ENCODE measurements around the gene PRUNE2.
"Not testable (repeated sequence)": the region's sequence is repeated elsewhere in the genome, so short reads cannot be mapped to it uniquely, and the experiment has no call there.

The PRUNE2 gene

GRCh38 chr9:76602199-76602598 is 303.7 kb downstream of the PRUNE2 start:
- Histone ChIP-seq H3K4me3 (ENCODE audit: low read depth in 1 of 2, low read length in 1 of 2) (no peak overlapping the region), H3K27ac (no peak overlapping the region), H3K27me3 (no peaks in the 10 kb centered on the region), H3K36me3 (no peaks in the 10 kb centered on the region), H3K4me1 (ENCODE audit: control insufficient read depth in 1 of 2, insufficient read depth in 1 of 2, low read depth in 1 of 2, low read length in 1 of 2) (peaks cover 15 to 20% of the 10 kb centered on the region in 2 experiments), H3K9me3 (no peaks in the 10 kb centered on the region)
- no peak for TF ChIP-seq CTCF (IDR thresholded peaks at IDR 0.05)

GRCh38 chr9:76600007-76600615 is 305.8 kb downstream of the PRUNE2 start:
- no peak overlapping the region for H3K27ac ChIP-seq
- H3K36me3 ChIP-seq = no peaks in the 10 kb centered on the region
- no peaks in the 10 kb centered on the region for H3K27me3 ChIP-seq
- H3K4me3 ChIP-seq (ENCODE audit: low read depth in 1 of 2, low read length in 1 of 2) = no peak overlapping the region
- H3K4me1 ChIP-seq (ENCODE audit: control insufficient read depth in 1 of 2, insufficient read depth in 1 of 2, low read depth in 1 of 2, low read length in 1 of 2) = peaks cover 26 to 31% of the 10 kb centered on the region in 2 experiments
- no peaks in the 10 kb centered on the region for H3K9me3 ChIP-seq
- no peak for TF ChIP-seq CTCF (IDR thresholded peaks at IDR 0.05)

- H3K9me3 ChIP-seq = no peaks in the 10 kb centered on the region
- TF ChIP-seq CTCF (IDR thresholded peaks at IDR 0.05) = no peak
- no peaks in the 10 kb centered on the region for H3K27me3 ChIP-seq
- no peak overlapping the region for H3K4me3 ChIP-seq (ENCODE audit: low read depth in 1 of 2, low read length in 1 of 2)
- H3K4me1 ChIP-seq (ENCODE audit: control insufficient read depth in 1 of 2, insufficient read depth in 1 of 2, low read depth in 1 of 2, low read length in 1 of 2) = peaks cover 24 to 30% of the 10 kb centered on the region in 2 experiments
- H3K27ac ChIP-seq = no peak overlapping the region
- no peaks in the 10 kb centered on the region for H3K36me3 ChIP-seq
Measured at GRCh38 chr9:76598981-76599380, 306.9 kb downstream of the PRUNE2 start.

- Histone ChIP-seq H3K27me3 (no peaks in the 10 kb centered on the region), H3K9me3 (no peaks in the 10 kb centered on the region), H3K36me3 (no peaks in the 10 kb centered on the region), H3K4me1 (ENCODE audit: control insufficient read depth in 1 of 2, insufficient read depth in 1 of 2, low read depth in 1 of 2, low read length in 1 of 2) (peaks cover 50 to 53% of the 10 kb centered on the region in 2 experiments), H3K4me3 (ENCODE audit: low read depth in 1 of 2, low read length in 1 of 2) (no peak overlapping the region), H3K27ac (peak overlapping the region; percentile 65)
- no peak for TF ChIP-seq CTCF (IDR thresholded peaks at IDR 0.05)
Measured at GRCh38 chr9:76595645-76596044, 310.3 kb downstream of the PRUNE2 start.

GRCh38 chr9:76594764-76595424 is 311.0 kb downstream of the PRUNE2 start:
- no peaks in the 10 kb centered on the region for H3K9me3 ChIP-seq
- peaks cover 50 to 55% of the 10 kb centered on the region in 2 experiments for H3K4me1 ChIP-seq (ENCODE audit: control insufficient read depth in 1 of 2, insufficient read depth in 1 of 2, low read depth in 1 of 2, low read length in 1 of 2)
- no peak for TF ChIP-seq CTCF (IDR thresholded peaks at IDR 0.05)
- H3K4me3 ChIP-seq (ENCODE audit: low read depth in 1 of 2, low read length in 1 of 2) = no peak overlapping the region
- H3K27me3 ChIP-seq = no peaks in the 10 kb centered on the region
- no peaks in the 10 kb centered on the region for H3K36me3 ChIP-seq
- peak overlapping the region; percentile 65 for H3K27ac ChIP-seq

GRCh38 chr9:76593961-76594735 is 311.8 kb downstream of the PRUNE2 start:
- not testable (repeated sequence) for H3K36me3 ChIP-seq; H3K27ac ChIP-seq; H3K27me3 ChIP-seq; H3K9me3 ChIP-seq; H3K4me3 ChIP-seq (ENCODE audit: low read depth in 1 of 2, low read length in 1 of 2)
- peaks cover 50 to 55% of the 10 kb centered on the region in 2 experiments for H3K4me1 ChIP-seq (ENCODE audit: control insufficient read depth in 1 of 2, insufficient read depth in 1 of 2, low read depth in 1 of 2, low read length in 1 of 2)
